Measurements from ENCODE around the gene WDR18.

Gene WDR18

DNA sequence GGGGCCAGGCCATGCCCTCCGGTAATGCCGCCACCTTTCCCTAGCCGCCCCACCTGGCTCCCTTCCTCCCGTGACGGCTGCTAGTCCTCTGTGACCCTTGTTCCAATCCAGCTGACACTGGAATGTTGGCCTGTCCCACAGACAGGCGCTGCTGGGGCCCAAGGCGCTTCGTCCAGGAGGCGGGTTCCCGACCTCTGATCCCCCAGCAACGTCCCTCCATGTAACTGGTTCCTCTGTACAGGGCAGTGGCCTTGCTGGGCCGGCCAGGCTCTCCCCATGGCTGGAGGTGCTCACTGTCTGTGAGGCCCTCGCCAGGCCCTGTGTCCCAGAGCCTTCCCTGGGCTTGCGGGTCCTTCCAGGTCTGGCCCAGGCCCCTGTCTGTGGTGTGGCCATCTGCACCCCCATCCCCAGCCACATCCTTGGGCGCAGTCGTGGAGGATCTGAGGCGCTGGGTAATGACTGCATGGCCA, 9.3 kb downstream of the WDR18 start:
- no peak for DNase-seq

DNA sequence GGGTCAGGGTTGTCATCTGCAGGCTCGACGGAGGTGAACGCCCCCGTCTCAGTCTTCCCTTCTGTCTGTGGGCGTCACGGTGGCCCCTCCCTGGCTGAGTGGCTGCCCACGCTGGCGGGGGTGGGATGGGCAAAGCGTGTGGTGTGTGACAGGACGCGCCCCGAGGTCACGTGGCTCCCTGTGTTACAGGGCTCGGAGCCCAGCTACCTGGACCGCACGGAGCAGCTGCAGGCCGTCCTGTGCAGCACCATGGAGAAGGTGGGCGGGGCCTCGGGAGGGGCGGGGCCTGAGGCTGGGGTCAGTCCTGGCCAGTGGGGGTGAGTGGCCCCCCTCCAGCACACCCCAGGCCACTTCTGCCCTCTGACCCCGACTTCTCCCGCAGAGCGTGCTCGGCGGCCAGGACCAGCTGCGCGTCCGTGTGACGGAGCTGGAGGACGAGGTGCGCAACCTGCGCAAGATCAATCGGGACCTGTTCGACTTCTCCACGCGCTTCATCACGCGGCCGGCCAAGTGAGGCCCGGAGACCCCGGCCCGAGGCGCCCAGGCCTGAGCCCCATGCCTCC, 9.8 kb downstream of the WDR18 start:
- DNase-seq, result no peak

DNA sequence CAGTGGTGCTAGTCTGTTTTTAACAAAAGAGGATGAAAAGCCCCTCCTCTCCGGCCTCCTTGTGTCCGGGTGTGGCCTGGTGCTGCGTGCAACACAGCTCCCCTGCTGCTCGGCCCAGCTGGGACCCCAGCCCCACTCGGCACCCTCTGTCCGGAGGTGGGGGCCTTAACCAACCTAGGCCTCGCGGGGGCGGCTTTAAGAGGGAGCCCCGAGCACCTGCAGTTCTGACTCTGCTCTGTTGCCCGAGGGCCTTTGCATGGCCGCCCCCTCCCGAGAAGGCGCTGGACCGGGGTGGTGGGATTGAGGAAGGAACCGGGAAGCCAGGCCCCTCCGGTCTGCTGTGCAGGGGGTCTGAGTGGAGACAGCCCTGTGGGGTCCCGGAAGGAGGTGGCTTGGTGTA, 10.4 kb downstream of the WDR18 start:
- no peak for DNase-seq

DNA sequence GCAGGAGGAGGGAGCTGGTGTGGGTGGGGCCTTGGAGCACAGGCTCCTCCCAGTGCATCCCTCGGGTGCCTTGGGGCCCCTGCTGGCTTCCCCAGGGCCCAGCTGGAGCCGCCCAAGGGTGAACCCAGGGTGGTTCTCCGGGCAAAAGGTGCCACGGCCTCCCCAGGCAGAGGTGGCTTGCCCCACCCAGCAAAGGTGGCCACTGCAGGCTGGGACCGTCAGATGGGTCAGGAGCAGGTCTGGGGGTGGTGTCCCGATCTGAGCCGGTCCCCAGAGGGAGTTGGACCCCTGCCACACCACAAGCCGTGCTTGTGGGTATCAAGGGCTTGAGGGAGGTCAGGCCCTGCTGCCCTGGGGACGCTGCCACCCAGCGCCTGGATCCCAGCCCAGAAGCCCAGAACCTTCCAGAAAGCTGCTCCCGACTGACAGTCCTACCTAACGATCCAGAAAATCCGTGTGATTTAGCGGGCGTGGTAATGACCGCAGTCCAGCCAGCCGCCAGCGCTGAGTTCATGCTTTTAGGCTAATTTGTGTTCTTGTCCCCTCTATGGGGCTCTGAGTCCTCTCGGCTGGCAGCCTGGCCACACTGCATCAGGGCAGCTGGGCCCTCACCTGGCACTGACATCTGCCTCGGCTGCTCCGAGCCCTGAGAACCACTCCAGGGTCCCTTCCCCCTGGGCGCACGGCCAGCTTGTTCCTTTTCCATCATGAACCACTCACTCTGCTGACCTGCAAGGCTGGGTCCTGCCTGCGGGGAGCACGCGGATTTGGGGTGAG, 11.1 kb downstream of the WDR18 start:
- DNase-seq, result no peak

DNA sequence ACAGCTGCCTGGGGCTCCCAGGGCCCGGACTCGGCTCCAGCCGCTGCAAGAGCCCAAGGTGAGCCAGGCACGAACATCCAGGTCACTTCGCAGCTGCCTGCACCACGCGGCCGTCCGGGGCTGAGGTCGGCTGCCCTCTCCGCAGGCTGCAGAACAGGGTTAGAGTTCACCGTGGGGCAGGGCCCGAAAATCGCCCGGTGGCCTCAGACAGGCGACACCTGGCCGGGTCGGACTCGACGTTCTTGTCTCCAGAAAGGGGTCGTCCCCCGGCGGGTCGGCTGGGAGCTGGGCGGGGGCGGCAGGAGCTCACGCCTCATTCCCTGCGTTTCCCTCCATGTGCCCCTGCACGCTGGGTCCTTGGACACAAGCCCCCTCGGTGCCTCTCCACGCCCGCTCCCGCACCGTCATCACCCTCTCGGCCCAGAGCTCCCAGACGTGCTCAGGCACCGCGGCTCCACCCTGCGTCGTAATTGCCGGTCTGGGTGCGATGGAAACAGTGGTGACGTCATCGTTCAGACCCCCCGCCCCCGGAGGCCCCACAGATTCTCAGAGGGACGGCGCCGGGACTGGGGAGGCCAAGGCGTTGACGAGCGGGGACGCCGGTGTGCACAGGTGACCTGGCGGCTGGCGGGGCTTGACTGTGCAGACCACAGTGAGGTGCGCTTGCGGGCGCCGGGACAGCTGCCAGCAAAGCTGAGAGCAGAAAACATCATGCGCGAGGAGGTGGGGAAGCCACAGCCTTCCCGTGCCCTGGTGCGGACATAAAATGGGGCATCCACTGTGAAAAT, 12.1 kb downstream of the WDR18 start:
- DNase-seq, result no peak

DNA sequence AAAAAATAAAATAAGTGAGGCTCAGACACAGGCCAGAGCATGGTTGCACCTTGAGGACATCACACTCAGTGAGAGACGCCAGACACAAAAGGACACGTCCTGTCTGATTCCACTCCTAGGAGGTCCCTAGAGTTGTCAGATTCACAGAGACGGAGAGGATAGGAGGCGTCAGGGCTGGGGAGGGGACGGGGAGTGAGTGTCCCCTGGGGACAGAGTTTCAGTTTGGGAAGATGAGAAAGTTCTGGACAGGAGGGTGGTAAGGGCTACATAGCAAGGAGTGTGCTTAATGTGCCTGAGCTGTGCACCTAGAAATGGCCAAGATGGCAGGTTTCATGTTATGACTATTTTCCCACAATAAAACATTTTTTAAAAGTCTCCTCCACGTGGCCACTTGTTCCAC, 13.9 kb downstream of the WDR18 start:
- DNase-seq, result no peak

DNA sequence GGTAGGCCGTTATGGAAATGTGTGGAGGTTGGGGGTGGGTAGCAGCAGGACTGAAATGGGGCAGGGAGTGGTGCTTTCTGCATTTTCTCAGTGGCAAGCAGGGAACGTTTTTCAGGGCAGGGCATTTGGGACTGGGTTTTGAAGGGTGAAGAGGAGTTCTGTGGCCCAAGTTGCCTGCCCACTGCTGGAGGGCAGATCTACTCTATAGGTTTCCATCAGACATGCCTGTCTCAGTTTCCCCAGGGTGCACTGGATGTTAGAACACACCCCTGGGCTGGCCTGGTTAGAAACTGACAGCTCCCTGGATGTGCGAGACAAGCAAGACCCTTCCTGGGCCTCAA, 15.2 kb downstream of the WDR18 start:
- no peak for DNase-seq

DNA sequence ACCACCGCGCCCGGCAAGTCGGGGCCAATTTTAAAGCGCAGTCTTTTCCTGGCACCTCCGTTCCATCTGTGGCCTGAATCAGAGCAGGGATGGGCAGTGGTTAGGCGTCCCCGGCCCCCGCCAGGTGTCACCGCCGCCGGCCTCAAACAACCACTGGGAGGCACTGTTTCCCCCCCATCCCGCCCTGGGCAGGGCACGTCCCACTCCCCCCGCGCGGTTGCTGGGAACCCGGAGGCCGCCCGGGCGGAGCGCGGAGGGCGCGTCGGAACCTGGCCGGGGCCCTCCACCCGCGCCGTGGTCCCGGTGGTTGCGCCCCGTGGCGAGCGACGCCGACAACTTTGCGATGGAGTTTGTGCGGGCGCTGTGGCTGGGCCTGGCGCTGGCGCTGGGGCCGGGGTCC, 15.9 kb downstream of the WDR18 start, which contains the start of gene GRIN3B:
Gene GRIN3B, plus strand, starts transcription at position 325 of the 400 bp plus-strand sequence. Its CDS starts 19 bp downstream, at position 344.
- no peak for DNase-seq

DNA sequence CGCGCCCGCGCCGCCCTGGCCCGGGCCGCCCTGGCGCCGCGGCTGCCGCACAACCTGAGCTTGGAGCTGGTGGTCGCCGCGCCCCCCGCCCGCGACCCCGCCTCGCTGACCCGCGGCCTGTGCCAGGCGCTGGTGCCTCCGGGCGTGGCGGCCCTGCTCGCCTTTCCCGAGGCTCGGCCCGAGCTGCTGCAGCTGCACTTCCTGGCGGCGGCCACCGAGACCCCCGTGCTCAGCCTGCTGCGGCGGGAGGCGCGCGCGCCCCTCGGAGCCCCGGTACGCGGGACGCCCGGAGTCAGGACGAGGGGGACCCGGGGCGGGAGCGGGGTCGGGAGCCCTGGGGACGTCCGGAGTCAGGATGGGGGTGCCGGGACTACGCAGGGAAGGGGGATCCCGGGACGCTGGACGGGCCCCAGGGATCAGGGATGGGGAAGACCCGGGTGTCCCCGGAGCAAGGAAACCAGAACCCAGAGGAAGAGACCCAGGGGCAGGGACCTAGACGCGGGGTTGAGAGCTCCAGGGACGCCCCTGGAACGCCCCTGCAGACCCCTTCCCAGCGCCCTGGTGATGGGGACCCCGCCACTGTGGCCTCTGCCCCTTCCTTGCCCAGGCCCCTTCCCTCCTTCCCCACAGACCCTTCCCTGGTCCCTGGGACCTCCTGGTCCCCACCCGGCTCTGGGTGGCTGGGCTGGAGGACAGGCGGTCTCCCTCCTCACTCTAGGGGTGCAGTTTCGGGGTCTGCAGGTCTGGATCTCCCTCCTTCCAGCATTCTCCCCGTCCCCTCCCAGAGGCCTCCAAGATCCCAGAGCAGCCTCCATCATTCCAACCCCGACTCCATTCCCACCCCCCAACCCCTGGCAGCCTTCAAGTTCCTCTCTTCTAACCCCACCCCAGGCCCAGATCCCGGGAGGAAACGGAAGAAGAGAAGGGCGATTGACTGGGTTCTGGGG, 16.7 kb downstream of the WDR18 start:
- no peak for DNase-seq

DNA sequence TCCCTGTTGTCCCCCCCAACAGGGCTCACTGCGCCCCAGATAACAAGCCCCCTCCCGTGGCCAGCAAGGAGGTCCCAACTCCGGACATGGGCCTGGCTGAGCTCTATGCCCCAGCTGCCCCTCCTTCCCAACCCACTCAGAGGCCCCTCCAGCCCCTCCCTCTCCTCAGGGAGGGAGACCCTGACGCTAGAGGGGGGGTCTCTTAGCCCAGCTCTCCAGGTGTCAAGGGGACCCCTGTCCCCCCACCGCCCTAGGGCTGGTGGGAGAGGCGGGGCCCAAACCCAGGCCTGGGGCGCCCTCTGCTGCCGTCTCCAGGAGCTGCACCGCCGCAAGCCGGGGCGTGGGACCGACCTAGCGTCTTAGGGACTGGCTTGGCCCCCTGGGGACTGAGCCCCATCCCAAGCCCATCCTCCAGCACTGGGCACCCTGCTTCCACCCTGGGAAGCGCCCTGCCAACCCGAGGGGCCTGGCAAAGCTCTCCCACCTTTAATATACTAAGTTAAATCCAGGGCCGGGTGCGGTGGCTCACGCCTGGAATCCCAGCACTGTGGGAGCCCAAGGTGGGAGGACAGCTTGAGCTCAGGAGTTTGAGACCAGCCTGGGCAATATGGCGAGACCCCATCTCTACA, 17.5 kb downstream of the WDR18 start:
- DNase-seq, result no peak

DNA sequence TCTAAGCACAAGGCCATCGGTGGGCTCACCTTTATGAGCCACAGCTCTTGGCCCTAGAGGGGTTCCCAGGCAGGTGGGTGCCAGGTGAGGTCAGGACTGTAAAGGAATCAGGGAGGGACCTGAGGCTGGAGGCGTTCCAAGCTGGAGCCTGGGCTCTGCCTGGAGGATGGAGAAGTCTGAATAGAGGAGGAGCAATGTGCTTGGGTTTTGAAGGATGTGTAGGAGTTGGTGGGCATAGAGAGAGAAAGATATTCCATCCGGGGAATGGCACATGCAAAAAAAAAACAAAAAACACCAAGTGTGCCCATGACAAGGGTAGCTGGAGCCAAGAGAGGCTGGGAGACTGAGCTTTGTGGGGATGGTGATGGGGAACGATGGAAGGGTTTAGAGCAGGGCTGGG, 18.5 kb downstream of the WDR18 start:
- no peak for DNase-seq

DNA sequence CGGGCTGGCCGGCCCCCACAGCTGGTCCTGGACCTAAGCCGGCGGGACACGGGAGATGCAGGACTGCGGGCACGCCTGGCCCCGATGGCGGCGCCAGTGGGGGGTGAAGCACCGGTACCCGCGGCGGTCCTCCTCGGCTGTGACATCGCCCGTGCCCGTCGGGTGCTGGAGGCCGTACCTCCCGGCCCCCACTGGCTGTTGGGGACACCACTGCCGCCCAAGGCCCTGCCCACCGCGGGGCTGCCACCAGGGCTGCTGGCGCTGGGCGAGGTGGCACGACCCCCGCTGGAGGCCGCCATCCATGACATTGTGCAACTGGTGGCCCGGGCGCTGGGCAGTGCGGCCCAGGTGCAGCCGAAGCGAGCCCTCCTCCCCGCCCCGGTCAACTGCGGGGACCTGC, 19.1 kb downstream of the WDR18 start:
- no peak for DNase-seq

DNA sequence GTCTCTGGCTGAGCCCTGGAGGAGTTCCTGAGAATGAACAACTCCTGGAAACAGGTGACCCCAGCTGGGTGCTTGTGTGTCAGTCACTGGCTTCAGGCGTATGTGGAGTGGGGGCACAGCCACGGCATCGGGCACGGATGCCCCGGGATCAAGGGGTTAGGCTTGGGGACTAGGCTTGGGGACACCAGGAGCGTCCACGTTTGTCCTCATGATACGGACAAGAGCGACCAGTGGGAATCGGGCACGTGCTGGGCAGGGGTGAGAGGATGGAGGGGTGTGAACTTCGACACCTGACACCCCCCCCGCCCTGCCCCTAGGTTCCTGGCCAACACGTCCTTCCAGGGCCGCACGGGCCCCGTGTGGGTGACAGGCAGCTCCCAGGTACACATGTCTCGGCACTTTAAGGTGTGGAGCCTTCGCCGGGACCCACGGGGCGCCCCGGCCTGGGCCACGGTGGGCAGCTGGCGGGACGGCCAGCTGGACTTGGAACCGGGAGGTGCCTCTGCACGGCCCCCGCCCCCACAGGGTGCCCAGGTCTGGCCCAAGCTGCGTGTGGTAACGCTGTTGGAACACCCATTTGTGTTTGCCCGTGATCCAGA, 20.2 kb downstream of the WDR18 start:
- no peak for DNase-seq

DNA sequence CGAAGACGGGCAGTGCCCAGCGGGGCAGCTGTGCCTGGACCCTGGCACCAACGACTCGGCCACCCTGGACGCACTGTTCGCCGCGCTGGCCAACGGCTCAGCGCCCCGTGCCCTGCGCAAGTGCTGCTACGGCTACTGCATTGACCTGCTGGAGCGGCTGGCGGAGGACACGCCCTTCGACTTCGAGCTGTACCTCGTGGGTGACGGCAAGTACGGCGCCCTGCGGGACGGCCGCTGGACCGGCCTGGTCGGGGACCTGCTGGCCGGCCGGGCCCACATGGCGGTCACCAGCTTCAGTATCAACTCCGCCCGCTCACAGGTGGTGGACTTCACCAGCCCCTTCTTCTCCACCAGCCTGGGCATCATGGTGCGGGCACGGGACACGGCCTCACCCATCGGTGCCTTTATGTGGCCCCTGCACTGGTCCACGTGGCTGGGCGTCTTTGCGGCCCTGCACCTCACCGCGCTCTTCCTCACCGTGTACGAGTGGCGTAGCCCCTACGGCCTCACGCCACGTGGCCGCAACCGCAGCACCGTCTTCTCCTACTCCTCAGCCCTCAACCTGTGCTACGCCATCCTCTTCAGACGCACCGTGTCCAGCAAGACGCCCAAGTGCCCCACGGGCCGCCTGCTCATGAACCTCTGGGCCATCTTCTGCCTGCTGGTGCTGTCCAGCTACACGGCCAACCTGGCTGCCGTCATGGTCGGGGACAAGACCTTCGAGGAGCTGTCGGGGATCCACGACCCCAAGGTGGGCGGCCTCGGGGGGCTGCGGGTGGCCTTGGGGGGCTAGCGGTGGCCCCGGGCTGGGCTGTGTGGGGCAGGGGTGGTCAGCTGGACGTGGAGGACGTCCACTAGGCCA, 20.9 kb downstream of the WDR18 start:
- DNase-seq, result no peak

DNA sequence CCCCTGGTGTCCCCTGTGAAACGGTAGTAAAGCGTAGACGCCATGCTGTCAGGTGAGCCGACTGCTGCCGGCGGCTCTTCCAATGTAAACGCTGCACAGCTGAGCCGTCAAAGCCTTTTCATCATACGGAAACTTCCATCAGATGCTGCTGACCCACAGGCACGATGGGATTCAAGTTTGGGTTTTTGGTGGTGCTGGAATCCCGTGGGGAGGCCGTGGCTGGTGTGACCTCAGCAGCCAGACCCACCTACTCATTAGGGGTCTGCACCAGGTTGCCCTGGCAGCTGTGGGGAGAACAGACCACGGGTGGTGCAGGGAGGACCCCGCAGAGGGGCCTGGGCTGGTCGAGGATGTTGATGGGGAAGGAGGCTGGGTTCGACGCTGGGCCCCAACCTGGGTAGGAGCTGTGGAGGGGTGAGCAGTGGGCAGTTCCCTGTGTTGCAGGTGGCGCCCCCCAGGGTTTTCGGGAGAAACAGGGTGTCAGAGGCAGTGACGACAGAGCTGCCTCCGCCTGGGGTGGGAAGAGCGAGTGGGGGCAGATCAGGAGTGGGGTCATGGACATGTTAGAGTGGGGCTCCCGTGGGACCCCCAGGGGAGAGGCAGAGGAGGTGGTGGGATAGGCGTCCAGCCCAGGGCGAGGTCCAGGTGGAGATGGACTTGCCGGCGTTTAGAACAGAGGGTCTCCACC, 22.7 kb downstream of the WDR18 start:
- no peak for DNase-seq

DNA sequence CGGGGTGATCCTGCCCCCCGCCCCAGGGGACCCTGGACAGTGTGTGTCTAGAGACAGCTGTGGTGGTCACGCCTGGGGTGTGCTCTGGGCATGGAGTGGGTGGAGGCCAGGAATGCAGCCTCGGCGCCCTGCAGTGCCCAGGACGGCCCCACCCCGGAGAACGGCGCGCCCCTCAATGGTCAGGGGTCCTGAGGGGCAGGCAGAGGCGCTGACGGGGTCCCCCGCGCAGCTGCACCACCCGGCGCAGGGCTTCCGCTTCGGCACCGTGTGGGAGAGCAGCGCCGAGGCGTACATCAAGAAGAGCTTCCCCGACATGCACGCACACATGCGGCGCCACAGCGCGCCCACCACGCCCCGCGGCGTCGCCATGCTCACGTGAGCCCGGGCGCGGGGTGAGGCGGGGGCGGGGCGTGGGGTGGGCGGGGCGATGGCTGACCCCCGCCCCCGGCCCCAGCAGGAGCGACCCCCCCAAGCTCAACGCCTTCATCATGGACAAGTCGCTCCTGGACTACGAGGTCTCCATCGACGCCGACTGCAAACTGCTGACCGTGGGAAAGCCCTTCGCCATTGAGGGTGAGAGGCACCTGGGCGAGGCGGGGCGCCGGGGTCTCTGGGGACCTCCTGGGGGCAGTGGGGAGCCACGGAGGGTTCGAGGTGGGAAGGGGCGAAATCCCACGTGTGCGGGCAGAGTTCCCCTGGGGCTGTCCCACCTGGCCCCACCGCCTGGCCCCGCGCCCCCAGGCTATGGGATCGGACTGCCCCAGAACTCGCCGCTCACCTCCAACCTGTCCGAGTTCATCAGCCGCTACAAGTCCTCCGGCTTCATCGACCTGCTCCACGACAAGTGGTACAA, 23.5 kb downstream of the WDR18 start:
- no peak for DNase-seq

DNA sequence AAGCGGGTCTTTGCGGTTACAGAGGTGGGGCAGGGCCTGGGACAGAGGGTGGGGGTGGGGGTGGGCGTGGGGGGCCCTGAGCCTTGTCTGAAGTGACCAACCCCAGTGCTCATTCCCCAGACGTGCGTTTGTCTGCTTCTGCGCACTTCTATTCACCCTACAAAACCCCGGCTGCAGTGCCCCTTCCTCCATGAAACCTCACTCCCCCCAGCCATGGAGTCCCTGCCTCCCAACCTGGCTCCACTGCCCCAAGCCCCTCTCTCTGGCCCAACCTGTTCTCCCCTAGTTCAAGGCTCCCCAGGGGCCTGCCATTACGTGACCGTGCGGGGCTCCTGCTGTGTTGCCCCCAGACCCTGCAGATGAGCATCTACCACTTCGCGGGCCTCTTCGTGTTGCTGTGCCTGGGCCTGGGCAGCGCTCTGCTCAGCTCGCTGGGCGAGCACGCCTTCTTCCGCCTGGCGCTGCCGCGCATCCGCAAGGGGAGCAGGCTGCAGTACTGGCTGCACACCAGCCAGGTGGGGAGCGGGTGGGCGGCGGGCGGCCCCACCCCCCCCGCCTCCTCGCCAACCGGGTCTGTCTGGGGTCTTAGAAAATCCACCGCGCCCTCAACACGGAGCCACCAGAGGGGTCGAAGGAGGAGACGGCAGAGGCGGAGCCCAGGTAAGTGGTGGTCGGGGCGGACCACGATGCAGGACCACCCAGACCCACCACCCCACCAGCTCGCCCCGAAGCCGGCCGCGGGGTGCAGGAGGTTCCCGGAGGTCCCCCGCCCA, 24.3 kb downstream of the WDR18 start:
- no peak for DNase-seq
